GM12865 (cell line): ENCODE measurements around the gene HTRA3.

Experiments used
- DNase-seq: peaks from one replicate; pipeline ENCODE4 v3.0.0; 2010; ENCODE audit warnings: low read depth
- H3K4me3 ChIP-seq: 2 replicates; pipeline ENCODE4 v1.5.1; 2011; ENCODE audit warnings: mild to moderate bottlenecking, low read depth, low read length, control low read depth
- CTCF ChIP-seq: IDR thresholded peaks from 2 replicates; pipeline ENCODE4 v1.5.1; 2011; ENCODE audit warnings: low read length, control low read depth, low read depth, inconsistent platforms; ENCODE audit not compliant: insufficient read depth; ENCODE audit errors: missing control alignments

HTRA3 gene

DNA sequence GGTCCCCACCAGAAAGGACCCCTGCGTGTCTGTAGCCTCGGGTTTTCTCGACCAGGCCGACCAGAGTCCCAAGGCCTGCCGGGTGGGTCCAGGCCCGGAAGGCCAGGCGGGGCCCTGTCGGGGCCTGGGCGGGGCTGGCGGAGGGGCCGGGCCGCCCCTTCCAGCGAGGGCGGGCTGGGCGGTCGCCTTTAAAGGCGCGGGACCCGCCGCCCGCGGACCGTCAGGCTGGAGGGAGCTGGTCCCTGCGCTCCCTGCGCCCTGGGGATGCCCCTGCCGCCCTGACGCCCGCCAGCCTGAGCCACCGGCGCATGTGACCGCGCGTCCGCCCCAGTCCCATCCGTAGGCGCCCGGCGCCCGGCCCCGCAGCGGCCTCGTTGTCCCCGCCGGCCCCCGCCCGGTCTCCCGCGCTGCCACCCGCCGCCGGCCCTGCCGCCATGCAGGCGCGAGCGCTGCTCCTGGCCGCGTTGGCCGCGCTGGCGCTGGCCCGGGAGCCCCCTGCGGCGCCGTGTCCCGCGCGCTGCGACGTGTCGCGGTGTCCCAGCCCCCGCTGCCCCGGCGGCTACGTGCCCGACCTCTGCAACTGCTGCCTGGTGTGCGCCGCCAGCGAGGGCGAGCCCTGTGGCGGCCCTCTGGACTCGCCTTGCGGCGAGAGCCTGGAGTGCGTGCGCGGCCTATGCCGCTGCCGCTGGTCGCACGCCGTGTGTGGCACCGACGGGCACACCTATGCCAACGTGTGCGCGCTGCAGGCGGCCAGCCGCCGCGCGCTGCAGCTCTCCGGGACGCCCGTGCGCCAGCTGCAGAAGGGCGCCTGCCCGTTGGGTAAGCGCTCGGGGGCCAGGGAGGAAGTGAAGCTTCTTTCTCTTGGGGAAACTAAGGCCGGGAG is at the start of gene HTRA3:
HTRA3 (plus strand) TSS at position 220 of the 883 bp plus-strand sequence; CDS start at position 435, 215 bp downstream.
- H3K4me3 ChIP-seq: no peak within 1 kb of the TSS
- no peak for DNase-seq
- TF ChIP-seq CTCF: no peak

DNA sequence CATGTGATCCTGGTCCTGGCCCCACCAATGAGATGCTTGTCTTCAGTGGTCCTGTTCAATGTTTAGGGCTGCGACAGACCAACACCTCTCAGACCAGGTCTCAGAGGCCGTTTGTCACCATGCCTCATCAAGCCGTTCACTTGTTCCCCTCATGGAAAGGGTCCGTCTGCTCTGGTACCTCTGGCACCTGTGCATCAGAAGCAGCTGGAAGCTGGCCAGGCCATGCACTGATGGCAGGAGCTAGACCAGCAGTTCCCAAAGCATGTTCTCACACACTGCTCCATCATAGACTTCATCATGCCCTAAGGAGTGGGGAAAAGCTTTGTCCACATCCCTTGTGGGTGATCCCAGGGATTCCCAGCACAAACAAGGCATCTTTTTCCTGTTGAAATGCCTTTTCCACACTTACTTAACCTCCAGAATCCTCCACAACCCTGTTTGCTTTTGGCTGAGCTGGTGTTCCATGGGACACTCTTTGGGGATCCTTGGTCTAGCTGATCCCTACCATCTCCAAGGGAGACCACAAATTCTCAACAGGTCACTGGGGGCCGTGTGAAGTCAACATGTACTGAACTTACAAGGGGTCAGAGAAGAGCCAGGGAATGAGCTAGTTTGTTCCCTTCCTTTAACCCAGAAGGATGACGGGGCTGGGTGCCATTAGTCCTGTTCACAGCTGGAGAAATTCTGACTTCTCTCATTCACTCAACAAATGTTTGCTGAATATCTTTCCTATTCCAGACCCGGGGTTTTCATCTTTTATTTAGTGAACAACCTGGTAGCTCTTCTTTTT is 48.7 kb upstream of the HTRA3 start:
- DNase-seq: no peak

GRCh38 chr4:8221476-8221875 is 48.1 kb upstream of the HTRA3 start:
- no peak for TF ChIP-seq CTCF
- H3K4me3 ChIP-seq: no peak overlapping the region
- peak; percentile 57 for DNase-seq

More for the DNA sequence above, 48.7 kb upstream of the HTRA3 start:
- no peak for TF ChIP-seq CTCF
- no peak overlapping the region for H3K4me3 ChIP-seq

- no peak for TF ChIP-seq CTCF
- no peak overlapping the region for H3K4me3 ChIP-seq
- DNase-seq: no peak
Observed at GRCh38 chr4:8221985-8222384, 47.6 kb upstream of the HTRA3 start.

GRCh38 chr4:8222609-8223388 is 46.8 kb upstream of the HTRA3 start:
- no peak overlapping the region for H3K4me3 ChIP-seq
- TF ChIP-seq CTCF: no peak
- DNase-seq: no peak

DNA sequence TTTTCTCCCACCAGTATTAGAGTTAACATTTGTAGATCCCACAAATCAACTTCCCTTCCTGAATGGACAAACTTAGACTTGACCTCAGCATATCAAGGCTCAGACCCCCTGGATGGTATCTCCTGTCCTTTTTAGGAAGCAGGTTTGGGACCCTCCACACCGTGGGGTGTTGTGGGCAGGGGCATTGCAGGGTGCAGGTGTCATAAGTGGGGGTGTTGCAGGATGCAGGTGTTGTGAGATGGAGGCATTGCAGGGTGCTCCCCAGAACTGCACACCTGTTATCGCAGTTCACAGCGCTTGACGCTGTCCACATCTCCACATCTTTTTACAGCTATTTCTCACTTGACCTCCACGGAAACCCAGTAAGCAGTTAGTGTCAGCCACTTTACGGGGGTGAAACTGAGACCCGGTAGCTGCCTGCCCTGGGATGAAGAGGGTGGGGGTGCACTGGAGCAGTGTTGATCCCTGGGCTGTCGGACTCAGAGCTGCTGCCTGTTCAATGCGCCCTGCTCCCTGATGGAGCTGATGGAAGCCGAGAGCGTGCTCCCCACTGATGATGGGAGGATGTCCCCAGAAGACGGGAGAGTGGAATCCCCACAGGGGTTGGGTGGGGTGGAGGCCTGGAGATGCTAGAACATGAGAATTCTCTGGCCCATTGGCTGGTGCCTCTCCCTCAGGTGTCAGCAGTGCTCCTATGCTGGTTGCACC is 45.1 kb upstream of the HTRA3 start:
- no peak for TF ChIP-seq CTCF
- no peak for DNase-seq
- H3K4me3 ChIP-seq: no peak overlapping the region
